HepG2 (cell line): ENCODE measurements around the gene RNASE7. TPM values are rescaled to one million over a fixed set of nuclear protein-coding genes. Genes with fewer than 3 reads are reported as not detected.

Experiments
- ATF7 ChIP-seq, 2 experiments: fragments of 450-650 bp in 1 of 2; sonication (generic) in 1 of 2; formaldehyde crosslinking in 1 of 2; IDR thresholded peaks; 2 replicates each; pipeline versions ENCODE4 v1.4.0 to v1.6.1; 2016 to 2020; ENCODE audit warnings: antibody characterized with exemption in 1 of 2, mild to moderate bottlenecking in 1 of 2, missing genetic modification reagents in 1 of 2
- HBP1 ChIP-seq: IDR thresholded peaks from 2 replicates; pipeline ENCODE4 v1.6.1; 2016; ENCODE audit warnings: low read depth, control low read depth
- MTA1 ChIP-seq: sonication (generic); formaldehyde crosslinking; IDR thresholded peaks from 2 replicates; pipeline ENCODE4 v1.4.0; 2020; ENCODE audit warnings: missing genetic modification reagents, mild to moderate bottlenecking, borderline replicate concordance
- MTF1 ChIP-seq: sonication (generic); formaldehyde crosslinking; IDR thresholded peaks from 2 replicates; pipeline ENCODE4 v1.5.0; 2020; ENCODE audit warnings: missing genetic modification reagents
- SMAD3 ChIP-seq: sonication (generic); formaldehyde crosslinking; IDR thresholded peaks from 2 replicates; pipeline ENCODE4 v1.4.0; 2020; ENCODE audit warnings: missing genetic modification reagents
- UBTF ChIP-seq: sonication (generic); formaldehyde crosslinking; IDR thresholded peaks from 2 replicates; pipeline ENCODE4 v1.4.0; 2020; ENCODE audit warnings: mild to moderate bottlenecking, missing genetic modification reagents
- ZBTB43 ChIP-seq: sonication (generic); formaldehyde crosslinking; conservative IDR thresholded peaks from 2 replicates; pipeline ENCODE4 v1.4.0; 2020; ENCODE audit warnings: missing genetic modification reagents
- ZMYM4 ChIP-seq: sonication (generic); formaldehyde crosslinking; IDR thresholded peaks from 2 replicates; pipeline ENCODE4 v1.8.1; 2023; ENCODE audit warnings: mild to moderate bottlenecking, missing genetic modification reagents
- ZNF124 ChIP-seq: sonication (generic); formaldehyde crosslinking; IDR thresholded peaks from 2 replicates; pipeline ENCODE4 v1.4.0; 2020; ENCODE audit warnings: missing genetic modification reagents
- ZNF232 ChIP-seq: sonication (generic); formaldehyde crosslinking; IDR thresholded peaks from 2 replicates; pipeline ENCODE4 v1.4.0; 2020; ENCODE audit warnings: missing genetic modification reagents, borderline replicate concordance
- ZNF331 ChIP-seq: sonication (generic); formaldehyde crosslinking; IDR thresholded peaks from 2 replicates; pipeline ENCODE4 v1.4.0; 2020; ENCODE audit warnings: missing genetic modification reagents
- ZNF407 ChIP-seq: sonication (generic); formaldehyde crosslinking; IDR thresholded peaks from one replicate; pipeline ENCODE4 v1.5.1; 2020; ENCODE audit warnings: mild to moderate bottlenecking, missing genetic modification reagents; ENCODE audit errors: not compliant biosample characterization
- ZNF672 ChIP-seq: sonication (generic); formaldehyde crosslinking; IDR thresholded peaks from 2 replicates; pipeline ENCODE4 v1.8.1; 2022; ENCODE audit warnings: missing genetic modification reagents
- ZNF850 ChIP-seq: sonication (generic); formaldehyde crosslinking; conservative IDR thresholded peaks from 2 replicates; pipeline ENCODE4 v1.9.0; 2021; ENCODE audit warnings: mild to moderate bottlenecking, missing genetic modification reagents
- ZNF891 ChIP-seq: sonication (generic); formaldehyde crosslinking; IDR thresholded peaks from 2 replicates; pipeline ENCODE4 v1.5.0; 2020; ENCODE audit warnings: mild to moderate bottlenecking, missing genetic modification reagents
- ZSCAN30 ChIP-seq: sonication (generic); formaldehyde crosslinking; IDR thresholded peaks from 2 replicates; pipeline ENCODE4 v1.5.0; 2020; ENCODE audit warnings: mild to moderate bottlenecking, missing genetic modification reagents
- polyA plus RNA-seq, 8 experiments: library from polyadenylated mRNA; depleted of rRNA in 3 of 8; stranded (reverse) in 7 of 8; unstranded in 1 of 8; fragments of >200 nt; fragmentation: Illumina TruSeq in 4 of 8; extraction: Trizol in 4 of 8; gene quantifications; 2 replicates each; pipeline versions ENCODE4 v1.2.1 to v1.2.3, GENCODE V29; 2011 to 2016; ENCODE audit warnings: low read depth in 4 of 8, missing spikeins in 1 of 8, mixed read lengths in 1 of 8; ENCODE audit not compliant: insufficient read depth in 1 of 8
- total RNA-seq, 5 experiments: library from RNA; depleted of rRNA; stranded (reverse); fragments of >200 nt; fragmentation: Illumina TruSeq; extraction: Trizol; gene quantifications; 2 replicates each; pipeline ENCODE4 v1.2.3, GENCODE V29; 2016; ENCODE audit warnings: low read depth in 1 of 5

RNASE7 gene
- total and polyA plus RNA-seq, 2 of the 13 experiments (the other 11 are each of a cell fraction or from before 2014, with no cell fraction given) = 0.04 TPM; not detected in 1

- TF ChIP-seq UBTF (CRISPR knock-in tag) (peak; percentile 91), HBP1 (CRISPR knock-in tag) (peak; percentile 84; the same call in 1 of the 2 replicates), ATF7 (IDR thresholded peaks at IDR 0.05) (no peak), ATF7 (CRISPR knock-in tag; IDR thresholded peaks at IDR 0.05) (no peak), ZNF331 (CRISPR knock-in tag) (peak; percentile 76), ZBTB43 (CRISPR knock-in tag) (no peak), ZNF672 (CRISPR knock-in tag) (no peak), MTA1 (CRISPR knock-in tag) (peak; percentile 94), MTF1 (no peak), ZNF124 (CRISPR knock-in tag) (peak; percentile 80), ZNF407 (CRISPR knock-in tag) (no peak), ZMYM4 (CRISPR knock-in tag) (peak; percentile 95), SMAD3 (CRISPR knock-in tag) (peak; percentile 73; the same call in 1 of the 2 replicates), ZNF850 (CRISPR knock-in tag) (no peak), ZSCAN30 (CRISPR knock-in tag) (no peak), ZNF891 (CRISPR knock-in tag) (no peak; the same call in 1 of the 2 replicates), ZNF232 (no peak)
Measured at GRCh38 chr14:21092273-21093011, 50.3 kb downstream of the RNASE7 start (continued).
